SK-N-SH treated with all-trans-retinoic acid at 6 μM for 48 hours (cell line): Measurements from ENCODE around the gene MMP28.

Experiments
- ATAC-seq: fragments of 200-7000 bp; cut with Tn5 transposase; 3 replicates; pipeline ENCODE4 v1.9.1; 2020; ENCODE audit warnings: mild to moderate bottlenecking, moderate library complexity
- ARNTL ChIP-seq: fragments of 450-650 bp; formaldehyde crosslinking; IDR thresholded peaks from 2 replicates; pipeline ENCODE4 v1.5.0; 2020; ENCODE audit warnings: low read depth, mild to moderate bottlenecking, moderate library complexity, borderline replicate concordance
- BACH2 ChIP-seq: fragments of 250-450 bp; sonication (Bioruptor Pico); IDR thresholded peaks from 2 replicates; pipeline ENCODE4 v1.9.0; 2021; ENCODE audit warnings: mild to moderate bottlenecking, borderline replicate concordance
- CREB5 ChIP-seq: fragments of 250-450 bp; sonication (Bioruptor Pico); IDR thresholded peaks from 2 replicates; pipeline ENCODE4 v1.5.1; 2020; ENCODE audit warnings: low read depth, mild to moderate bottlenecking, moderate library complexity
- ESRRG ChIP-seq: fragments of 250-450 bp; sonication (Bioruptor Pico); IDR thresholded peaks from 2 replicates; pipeline ENCODE4 v1.6.1; 2021; ENCODE audit warnings: mild to moderate bottlenecking
- GLIS3 ChIP-seq: fragments of 250-450 bp; sonication (Bioruptor Pico); IDR thresholded peaks from 2 replicates; pipeline ENCODE4 v1.5.0; 2020; ENCODE audit warnings: mild to moderate bottlenecking, moderate library complexity
- ISL1 ChIP-seq: fragments of 250-450 bp; sonication (Bioruptor Pico); IDR thresholded peaks from 2 replicates; pipeline ENCODE4 v2.1.2; 2022; ENCODE audit warnings: mild to moderate bottlenecking, moderate library complexity
- OSR1 ChIP-seq: fragments of 250-450 bp; sonication (Bioruptor Pico); IDR thresholded peaks from 2 replicates; pipeline ENCODE4 v1.8.0; 2022; ENCODE audit warnings: moderate library complexity, mild to moderate bottlenecking, inconsistent platforms
- PATZ1 ChIP-seq: fragments of 250-450 bp; sonication (Bioruptor Pico); IDR thresholded peaks from 2 replicates; pipeline ENCODE4 v1.8.0; 2020; ENCODE audit warnings: mild to moderate bottlenecking, moderate library complexity, borderline replicate concordance
- POU6F1 ChIP-seq: fragments of 250-450 bp; sonication (Bioruptor Pico); IDR thresholded peaks from 2 replicates; pipeline ENCODE4 v1.8.0; 2021; ENCODE audit warnings: low read depth, mild to moderate bottlenecking, moderate library complexity, borderline replicate concordance
- PPARA ChIP-seq: fragments of 250-450 bp; sonication (Bioruptor Pico); IDR thresholded peaks from 2 replicates; pipeline ENCODE4 v1.5.0; 2020; ENCODE audit warnings: mild to moderate bottlenecking, borderline replicate concordance
- RARB ChIP-seq: fragments of 250-450 bp; sonication (Bioruptor Pico); IDR thresholded peaks from 2 replicates; pipeline ENCODE4 v1.8.0; 2021; ENCODE audit warnings: mild to moderate bottlenecking, moderate library complexity
- SNAI2 ChIP-seq: fragments of 250-450 bp; sonication (Bioruptor Pico); IDR thresholded peaks from 2 replicates; pipeline ENCODE4 v1.5.0; 2020; ENCODE audit warnings: mild to moderate bottlenecking, moderate library complexity
- TCF4 ChIP-seq: fragments of 250-450 bp; sonication (Bioruptor Pico); IDR thresholded peaks from 2 replicates; pipeline ENCODE4 v1.8.0; 2021; ENCODE audit warnings: mild to moderate bottlenecking, moderate library complexity, borderline replicate concordance
- TOX ChIP-seq: fragments of 250-450 bp; sonication (Bioruptor Pico); IDR thresholded peaks from 2 replicates; pipeline ENCODE4 v1.8.0; 2021; ENCODE audit warnings: mild to moderate bottlenecking, moderate library complexity, borderline replicate concordance
- TSHZ2 ChIP-seq: fragments of 250-450 bp; sonication (Bioruptor Pico); IDR thresholded peaks from 2 replicates; pipeline ENCODE4 v1.5.0; 2020; ENCODE audit warnings: mild to moderate bottlenecking, moderate library complexity
- ZC3H10 ChIP-seq: fragments of 250-450 bp; sonication (Bioruptor Pico); IDR thresholded peaks from 2 replicates; pipeline ENCODE4 v1.5.1; 2021; ENCODE audit warnings: mild to moderate bottlenecking, moderate library complexity
- ZFP3 ChIP-seq: fragments of 250-450 bp; sonication (Bioruptor Pico); IDR thresholded peaks from 2 replicates; pipeline ENCODE4 v1.5.0; 2020; ENCODE audit warnings: mild to moderate bottlenecking, moderate library complexity
- ZFP30 ChIP-seq: fragments of 450-650 bp; formaldehyde crosslinking; IDR thresholded peaks from 2 replicates; pipeline ENCODE4 v1.5.0; 2022; ENCODE audit warnings: mild to moderate bottlenecking, moderate library complexity
- ZNF565 ChIP-seq: fragments of 450-650 bp; formaldehyde crosslinking; conservative IDR thresholded peaks from 2 replicates; pipeline ENCODE4 v1.5.0; 2020; ENCODE audit warnings: low read depth, mild to moderate bottlenecking, moderate library complexity
- ZNF70 ChIP-seq: fragments of 450-650 bp; formaldehyde crosslinking; IDR thresholded peaks from 2 replicates; pipeline ENCODE4 v1.5.0; 2020; ENCODE audit warnings: mild to moderate bottlenecking, moderate library complexity
- ZNF8 ChIP-seq: fragments of 450-650 bp; formaldehyde crosslinking; IDR thresholded peaks from 2 replicates; pipeline ENCODE4 v1.5.0; 2020; ENCODE audit warnings: mild to moderate bottlenecking, moderate library complexity
- TF ChIP-seq, protein P1 (sequence below): fragments of 250-450 bp; sonication (Bioruptor Pico); IDR thresholded peaks from 2 replicates; pipeline ENCODE4 v1.5.1; 2021; ENCODE audit warnings: mild to moderate bottlenecking, moderate library complexity

Gene MMP28

DNA sequence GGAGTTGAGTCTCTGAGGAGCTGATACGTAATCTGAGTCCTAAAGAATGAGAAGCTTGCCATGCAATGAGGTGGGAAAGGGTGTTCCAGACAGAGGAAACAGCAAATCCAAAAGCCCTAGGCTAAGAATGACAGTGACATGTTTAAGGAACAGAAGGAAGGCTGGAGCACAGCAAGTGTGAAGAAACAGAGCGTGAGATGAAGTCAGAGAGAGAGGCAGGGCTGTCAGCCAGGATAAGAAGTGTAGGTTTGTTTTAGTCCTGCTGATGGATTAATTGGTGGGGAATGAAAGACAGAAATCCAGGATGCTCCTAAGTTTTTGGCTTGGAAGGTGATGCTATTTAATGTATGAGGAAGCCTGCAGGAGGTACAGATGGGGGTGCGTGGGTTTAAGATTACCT lies 14.5 kb downstream of the MMP28 start:
- TF ChIP-seq RARB (CRISPR knock-in tag) (no peak), SNAI2 (CRISPR knock-in tag) (no peak), ZNF70 (CRISPR knock-in tag) (no peak), PATZ1 (CRISPR knock-in tag) (no peak), OSR1 (no peak), ISL1 (CRISPR knock-in tag) (no peak), ZFP30 (CRISPR knock-in tag) (no peak), ZC3H10 (CRISPR knock-in tag) (no peak), BACH2 (CRISPR knock-in tag) (no peak), TSHZ2 (CRISPR knock-in tag) (no peak), ZNF8 (CRISPR knock-in tag) (no peak), TOX (CRISPR knock-in tag) (no peak), ZNF565 (no peak)
- TF ChIP-seq, protein P1, sequence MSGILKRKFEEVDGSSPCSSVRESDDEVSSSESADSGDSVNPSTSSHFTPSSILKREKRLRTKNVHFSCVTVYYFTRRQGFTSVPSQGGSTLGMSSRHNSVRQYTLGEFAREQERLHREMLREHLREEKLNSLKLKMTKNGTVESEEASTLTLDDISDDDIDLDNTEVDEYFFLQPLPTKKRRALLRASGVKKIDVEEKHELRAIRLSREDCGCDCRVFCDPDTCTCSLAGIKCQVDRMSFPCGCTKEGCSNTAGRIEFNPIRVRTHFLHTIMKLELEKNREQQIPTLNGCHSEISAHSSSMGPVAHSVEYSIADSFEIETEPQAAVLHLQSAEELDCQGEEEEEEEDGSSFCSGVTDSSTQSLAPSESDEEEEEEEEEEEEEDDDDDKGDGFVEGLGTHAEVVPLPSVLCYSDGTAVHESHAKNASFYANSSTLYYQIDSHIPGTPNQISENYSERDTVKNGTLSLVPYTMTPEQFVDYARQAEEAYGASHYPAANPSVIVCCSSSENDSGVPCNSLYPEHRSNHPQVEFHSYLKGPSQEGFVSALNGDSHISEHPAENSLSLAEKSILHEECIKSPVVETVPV (CRISPR knock-in tag) = no peak
- TF ChIP-seq, all 23 proteins: peak for 0
- no peak for ATAC-seq

DNA sequence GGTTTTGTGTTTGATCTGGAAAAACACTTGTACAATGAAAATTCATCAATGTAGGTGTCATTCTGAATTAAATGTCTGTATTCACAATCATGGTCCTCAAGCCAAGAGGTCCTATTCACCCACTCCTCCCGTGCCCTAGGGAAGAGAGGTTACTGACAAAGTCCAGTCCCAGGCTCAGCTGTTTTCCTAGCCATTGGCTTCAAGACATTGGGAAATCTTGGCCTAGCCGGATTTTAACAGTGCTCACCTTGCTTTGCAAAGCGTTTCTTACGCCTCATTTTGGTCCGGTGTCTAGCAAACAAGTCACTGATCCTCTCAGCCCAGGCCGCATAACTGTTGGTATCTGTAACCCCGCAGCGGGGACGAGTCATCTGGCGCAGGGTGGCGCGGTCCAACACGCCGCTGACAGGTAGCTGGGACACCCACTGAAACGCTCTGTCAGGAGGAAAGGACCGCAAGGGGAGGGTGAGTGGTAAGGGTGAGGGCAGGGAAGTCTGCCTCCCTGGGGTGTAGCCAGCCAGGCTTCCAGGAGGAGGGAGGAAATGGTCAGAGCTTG lies 16.7 kb downstream of the MMP28 start:
- no peak for TF ChIP-seq SNAI2 (CRISPR knock-in tag)
- TF ChIP-seq ESRRG (CRISPR knock-in tag) = no peak
- no peak for ATAC-seq

DNA sequence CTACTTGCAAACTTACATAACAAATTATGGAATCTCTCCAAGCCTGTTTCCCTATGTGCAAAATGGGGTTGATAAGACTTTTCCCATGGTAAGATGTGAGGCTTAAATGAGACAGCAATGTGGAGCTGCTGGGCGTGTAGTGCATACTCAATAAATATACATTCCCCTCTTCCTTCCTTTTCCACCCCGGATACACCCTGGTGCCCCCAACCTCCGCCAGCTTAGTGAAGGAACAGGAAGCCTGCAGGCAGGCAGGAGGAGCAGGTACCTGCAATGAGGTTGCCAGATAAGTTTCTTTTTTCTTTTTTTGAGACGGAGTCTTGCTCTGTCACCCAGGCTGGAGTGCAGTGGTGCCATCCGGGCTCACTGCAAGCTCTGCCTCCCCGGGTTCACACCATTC lies 19.9 kb downstream of the MMP28 start:
- no peak for ATAC-seq
- TF ChIP-seq ZNF70 (CRISPR knock-in tag) (no peak), ZFP3 (no peak), ARNTL (no peak)

- no peak for TF ChIP-seq TOX (CRISPR knock-in tag)
- TF ChIP-seq ESRRG (CRISPR knock-in tag) = no peak
- TF ChIP-seq TCF4 (CRISPR knock-in tag) = no peak
- ATAC-seq = no peak; the same call in 2 of the 3 replicates
Observed at GRCh38 chr17:35775039-35775438, 20.4 kb downstream of the MMP28 start.

DNA sequence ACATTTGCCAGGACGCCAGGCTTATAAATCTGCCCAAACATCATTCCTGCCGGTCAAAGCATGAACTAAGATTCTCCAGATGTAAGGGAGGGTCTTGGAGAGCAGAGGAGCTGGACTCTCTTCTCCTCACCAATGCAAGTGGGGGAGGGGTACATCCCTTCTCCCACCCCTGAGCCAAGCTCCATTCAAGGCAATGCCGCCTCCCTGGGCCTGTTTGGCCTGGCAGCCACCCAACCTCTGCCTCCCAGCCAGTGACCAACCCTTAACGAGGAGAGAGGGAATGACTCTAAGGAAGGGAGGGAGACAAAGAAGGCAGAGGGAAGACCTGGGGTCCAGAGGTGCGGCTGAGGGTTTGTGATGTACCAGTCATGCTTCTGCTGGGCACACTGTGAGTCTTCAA lies 20.9 kb downstream of the MMP28 start:
- ATAC-seq = peak; percentile 75
- TF ChIP-seq ZC3H10 (CRISPR knock-in tag) (no peak), GLIS3 (CRISPR knock-in tag) (no peak), POU6F1 (CRISPR knock-in tag) (no peak), ESRRG (CRISPR knock-in tag) (no peak), SNAI2 (CRISPR knock-in tag) (no peak), ZFP30 (CRISPR knock-in tag) (no peak), CREB5 (CRISPR knock-in tag) (no peak), ZNF8 (CRISPR knock-in tag) (no peak), TCF4 (CRISPR knock-in tag) (no peak), ZNF565 (no peak), OSR1 (no peak), TSHZ2 (CRISPR knock-in tag) (no peak), ISL1 (CRISPR knock-in tag) (no peak), PPARA (CRISPR knock-in tag) (no peak)
